GM21390 (cell line): ENCODE results near the gene IL12A.
A peak's percentile ranks its signal among the peaks of the same experiment; 100 is the strongest.

ENCODE experiments used
- ATAC-seq: cut with Tn5 transposase; IDR thresholded peaks from one replicate; pipeline ENCODE4 v1.9.1; 2021; ENCODE audit not compliant: unreplicated experiment

The IL12A gene

GRCh38 chr3:159988617-159989271 lies at the start of gene IL12A:
TSS of gene IL12A (plus strand) at chr3:159988835.
- peak; percentile 94 for ATAC-seq

- peak; percentile 81 for ATAC-seq
These were observed 47.3 kb upstream of the IL12A start for GRCh38 chr3:159941038-159942000.

GRCh38 chr3:159944781-159945180 lies 43.9 kb upstream of the IL12A start:
- ATAC-seq = no peak

GRCh38 chr3:159945930-159946329 lies 42.7 kb upstream of the IL12A start:
- no peak for ATAC-seq

GRCh38 chr3:159947220-159947619 lies 41.4 kb upstream of the IL12A start:
- no peak for ATAC-seq

- no peak for ATAC-seq
These were observed 40.0 kb upstream of the IL12A start for GRCh38 chr3:159948429-159949144.

- peak; percentile 83 for ATAC-seq
These were observed 38.3 kb upstream of the IL12A start for GRCh38 chr3:159950156-159950898.

GRCh38 chr3:159951540-159951939 lies 37.1 kb upstream of the IL12A start:
- no peak for ATAC-seq

GRCh38 chr3:159953325-159954085 lies 35.1 kb upstream of the IL12A start:
- ATAC-seq = no peak

GRCh38 chr3:159960188-159961148 lies 28.2 kb upstream of the IL12A start:
- ATAC-seq = no peak

- ATAC-seq = peak; percentile 99
These were observed 24.3 kb upstream of the IL12A start for GRCh38 chr3:159964166-159964973.

GRCh38 chr3:159971311-159971710 lies 17.3 kb upstream of the IL12A start:
- no peak for ATAC-seq

- ATAC-seq = no peak
These were observed 11.3 kb upstream of the IL12A start for GRCh38 chr3:159977295-159977694.

- peak; percentile 99 for ATAC-seq
These were observed 10.3 kb upstream of the IL12A start for GRCh38 chr3:159978353-159978752.

GRCh38 chr3:159978918-159979703 lies 9.5 kb upstream of the IL12A start:
- no peak for ATAC-seq

- ATAC-seq = no peak
These were observed 6.1 kb upstream of the IL12A start for GRCh38 chr3:159982442-159982974.

GRCh38 chr3:159987291-159987711 lies 1.3 kb upstream of the IL12A start:
- no peak for ATAC-seq
